ENCODE data around the gene APOL6.

GRCh38 chr22:35637254-35637653 lies 11.0 kb upstream of the APOL6 start:
- TF ChIP-seq POLR2A (IDR thresholded peaks at IDR 0.05; ENCODE audit: low read length): no peak
- no peak for TF ChIP-seq GATA1 (IDR thresholded peaks at IDR 0.05; ENCODE audit: low read depth, low read length)
